ENCODE results near the gene PRR29.

PRR29 gene

GRCh38 chr17:63973930-63974593, 24.1 kb upstream of the PRR29 start:
- no peak for TF ChIP-seq EZH2phosphoT487 (IDR thresholded peaks at IDR 0.05; ENCODE audit: borderline replicate concordance, low read length)
- TF ChIP-seq, protein P1, sequence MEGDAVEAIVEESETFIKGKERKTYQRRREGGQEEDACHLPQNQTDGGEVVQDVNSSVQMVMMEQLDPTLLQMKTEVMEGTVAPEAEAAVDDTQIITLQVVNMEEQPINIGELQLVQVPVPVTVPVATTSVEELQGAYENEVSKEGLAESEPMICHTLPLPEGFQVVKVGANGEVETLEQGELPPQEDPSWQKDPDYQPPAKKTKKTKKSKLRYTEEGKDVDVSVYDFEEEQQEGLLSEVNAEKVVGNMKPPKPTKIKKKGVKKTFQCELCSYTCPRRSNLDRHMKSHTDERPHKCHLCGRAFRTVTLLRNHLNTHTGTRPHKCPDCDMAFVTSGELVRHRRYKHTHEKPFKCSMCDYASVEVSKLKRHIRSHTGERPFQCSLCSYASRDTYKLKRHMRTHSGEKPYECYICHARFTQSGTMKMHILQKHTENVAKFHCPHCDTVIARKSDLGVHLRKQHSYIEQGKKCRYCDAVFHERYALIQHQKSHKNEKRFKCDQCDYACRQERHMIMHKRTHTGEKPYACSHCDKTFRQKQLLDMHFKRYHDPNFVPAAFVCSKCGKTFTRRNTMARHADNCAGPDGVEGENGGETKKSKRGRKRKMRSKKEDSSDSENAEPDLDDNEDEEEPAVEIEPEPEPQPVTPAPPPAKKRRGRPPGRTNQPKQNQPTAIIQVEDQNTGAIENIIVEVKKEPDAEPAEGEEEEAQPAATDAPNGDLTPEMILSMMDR (IDR thresholded peaks at IDR 0.05; ENCODE audit: low read depth, low read length, poor library complexity, severe bottlenecking): no peak
- Histone ChIP-seq H4K20me1 (ENCODE audit: control insufficient read depth, insufficient read depth, low read depth, low read length) (no peaks in the 10 kb centered on the region), H3K4me3 (ENCODE audit: low read length) (no peak overlapping the region), H3K9me2 (replicated peaks; ENCODE audit: control insufficient read depth, low read length) (no peaks in the 10 kb centered on the region), H3K27me3 (ENCODE audit: control insufficient read depth, low read length) (peaks cover 40% of the 10 kb centered on the region), H3K9me3 (ENCODE audit: control insufficient read depth, insufficient read depth, low read length) (no peaks in the 10 kb centered on the region), H3K27ac (ENCODE audit: low read depth, low read length) (no peak overlapping the region), H3K79me2 (ENCODE audit: control insufficient read depth, low read length) (no peaks in the 10 kb centered on the region), H3K4me1 (ENCODE audit: control insufficient read depth, low read length) (no peaks in the 10 kb centered on the region), H3K4me2 (ENCODE audit: low read length) (no peak overlapping the region), H3F3A (ENCODE audit: control insufficient read depth, insufficient read depth) (no peaks in the 10 kb centered on the region), H3K36me3 (ENCODE audit: control insufficient read depth, low read length) (no peaks in the 10 kb centered on the region)

GRCh38 chr17:63974594-63975192, 23.5 kb upstream of the PRR29 start:
- no peak overlapping the region for H3K27ac ChIP-seq (ENCODE audit: low read depth, low read length)
- no peak overlapping the region for H3K4me2 ChIP-seq (ENCODE audit: low read length)
- H3K36me3 ChIP-seq (ENCODE audit: control insufficient read depth, low read length): no peaks in the 10 kb centered on the region
- peaks cover 37% of the 10 kb centered on the region for H3K27me3 ChIP-seq (ENCODE audit: control insufficient read depth, low read length)
- no peaks in the 10 kb centered on the region for H3K9me2 ChIP-seq (replicated peaks; ENCODE audit: control insufficient read depth, low read length)
- H4K20me1 ChIP-seq (ENCODE audit: control insufficient read depth, insufficient read depth, low read depth, low read length): no peaks in the 10 kb centered on the region
- H3K4me1 ChIP-seq (ENCODE audit: control insufficient read depth, low read length): no peaks in the 10 kb centered on the region
- no peaks in the 10 kb centered on the region for H3K79me2 ChIP-seq (ENCODE audit: control insufficient read depth, low read length)
- H3F3A ChIP-seq (ENCODE audit: control insufficient read depth, insufficient read depth): no peaks in the 10 kb centered on the region
- H3K4me3 ChIP-seq (ENCODE audit: low read length): no peak overlapping the region
- no peaks in the 10 kb centered on the region for H3K9me3 ChIP-seq (ENCODE audit: control insufficient read depth, insufficient read depth, low read length)
- TF ChIP-seq EZH2phosphoT487 (IDR thresholded peaks at IDR 0.05; ENCODE audit: borderline replicate concordance, low read length): no peak
- TF ChIP-seq, protein P1 (IDR thresholded peaks at IDR 0.05; ENCODE audit: low read depth, low read length, poor library complexity, severe bottlenecking): no peak

DNA sequence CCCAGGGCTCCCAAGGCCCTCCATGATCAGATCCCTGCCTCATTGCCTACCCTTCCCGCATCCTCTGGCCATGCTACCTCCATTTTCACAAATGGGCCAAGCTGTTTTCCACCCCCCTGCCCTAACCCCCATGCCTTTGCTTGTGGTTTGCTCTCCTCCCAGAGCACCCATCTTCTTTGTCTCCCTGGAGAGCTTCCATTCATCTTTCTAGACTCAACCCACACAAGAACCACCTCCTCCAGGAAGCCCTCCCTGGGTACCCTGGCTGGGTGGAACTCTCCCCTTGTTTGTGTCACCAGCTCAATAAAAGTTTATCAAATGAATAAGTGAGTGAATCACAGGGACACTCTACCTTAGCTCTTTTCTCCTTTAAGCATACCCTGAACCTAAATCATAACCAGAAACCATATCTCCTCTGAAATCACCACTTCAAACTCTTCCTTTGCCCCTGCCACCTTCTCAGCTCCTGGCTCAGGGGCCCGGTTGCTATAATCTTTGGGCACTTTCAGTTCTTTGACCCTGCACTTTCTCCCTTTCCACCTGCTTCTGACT, 22.5 kb upstream of the PRR29 start:
- Histone ChIP-seq H3K9me2 (replicated peaks; ENCODE audit: control insufficient read depth, low read length) (no peaks in the 10 kb centered on the region), H3K27ac (ENCODE audit: low read depth, low read length) (no peak overlapping the region), H4K20me1 (ENCODE audit: control insufficient read depth, insufficient read depth, low read depth, low read length) (no peaks in the 10 kb centered on the region), H3K9me3 (ENCODE audit: control insufficient read depth, insufficient read depth, low read length) (no peaks in the 10 kb centered on the region), H3K36me3 (ENCODE audit: control insufficient read depth, low read length) (no peaks in the 10 kb centered on the region), H3F3A (ENCODE audit: control insufficient read depth, insufficient read depth) (no peaks in the 10 kb centered on the region), H3K4me2 (ENCODE audit: low read length) (no peak overlapping the region), H3K4me3 (ENCODE audit: low read length) (no peak overlapping the region), H3K27me3 (ENCODE audit: control insufficient read depth, low read length) (peaks cover 37% of the 10 kb centered on the region), H3K79me2 (ENCODE audit: control insufficient read depth, low read length) (no peaks in the 10 kb centered on the region), H3K4me1 (ENCODE audit: control insufficient read depth, low read length) (no peaks in the 10 kb centered on the region)
- no peak for TF ChIP-seq EZH2phosphoT487 (IDR thresholded peaks at IDR 0.05; ENCODE audit: borderline replicate concordance, low read length)
- TF ChIP-seq, protein P1 (IDR thresholded peaks at IDR 0.05; ENCODE audit: low read depth, low read length, poor library complexity, severe bottlenecking): no peak
